ENCODE measurements around the gene GBGT1. TPM values are rescaled to one million over a fixed set of nuclear protein-coding genes. Genes with fewer than 3 reads are reported as not detected.

GBGT1 gene
- total RNA-seq, 4 donors from 2014 or later: 7.0 to 49.5 (median 14.1) TPM

DNA sequence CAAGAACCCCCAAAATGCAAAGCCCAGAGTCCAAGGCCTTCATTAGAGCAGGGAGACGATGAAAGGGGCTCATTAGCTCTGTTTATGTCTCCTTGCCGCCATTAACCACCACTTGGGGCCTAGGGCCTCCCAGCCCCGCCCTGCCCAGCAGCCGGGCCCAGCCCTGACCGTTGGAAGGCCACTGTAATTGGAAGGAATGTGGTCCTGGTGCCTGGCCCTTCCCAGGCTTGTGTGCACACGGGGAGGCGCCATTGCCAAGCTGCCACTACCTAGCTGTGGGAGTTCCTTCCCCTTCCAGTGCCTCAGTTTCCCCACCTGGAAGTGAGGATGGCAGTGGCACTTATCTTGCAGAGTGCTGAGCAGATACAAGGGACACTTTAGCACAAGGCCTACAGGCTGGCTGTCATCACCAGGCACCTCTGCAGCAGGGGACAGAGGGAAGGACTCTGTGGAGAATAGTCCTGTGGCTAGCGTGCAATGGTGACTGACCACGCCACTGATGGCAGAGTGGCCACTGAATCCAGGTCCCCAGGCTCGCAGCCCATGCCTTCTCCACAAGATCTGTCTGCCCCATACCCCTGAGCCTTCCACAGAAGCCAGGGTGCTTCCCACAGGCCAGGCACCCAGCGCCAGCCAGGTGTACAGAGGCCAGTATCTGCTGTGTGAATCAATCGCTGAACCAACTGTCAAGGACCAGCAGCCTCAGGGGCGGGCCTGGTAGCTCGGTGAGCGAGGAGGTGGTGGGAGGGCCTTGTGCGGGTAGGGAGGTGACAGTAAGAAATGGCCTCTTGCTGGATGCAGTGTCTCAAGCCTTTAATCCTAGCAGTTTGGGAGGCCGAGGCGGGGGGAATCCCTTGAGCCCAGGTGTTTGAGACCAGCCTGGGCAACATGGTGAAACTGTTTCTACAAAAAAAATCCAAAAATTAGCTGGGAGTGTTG, 20.8 kb downstream of the GBGT1 start:
- Histone ChIP-seq H3K4me3 (no peak overlapping the region), H3K27me3 (no peaks in the 10 kb centered on the region), H3K4me1 (peaks cover 31 to 92% (median 36%) of the 10 kb centered on the region in 4 donors), H3K27ac (peak overlapping the region; percentile 44 to 98 (median 78)), H3K9me3 (no peaks in the 10 kb centered on the region), H3K36me3 (no peaks in the 10 kb centered on the region)
- peak in 2 of 3 donors; percentile 61 to 70 for DNase-seq
- TF ChIP-seq, protein P1, sequence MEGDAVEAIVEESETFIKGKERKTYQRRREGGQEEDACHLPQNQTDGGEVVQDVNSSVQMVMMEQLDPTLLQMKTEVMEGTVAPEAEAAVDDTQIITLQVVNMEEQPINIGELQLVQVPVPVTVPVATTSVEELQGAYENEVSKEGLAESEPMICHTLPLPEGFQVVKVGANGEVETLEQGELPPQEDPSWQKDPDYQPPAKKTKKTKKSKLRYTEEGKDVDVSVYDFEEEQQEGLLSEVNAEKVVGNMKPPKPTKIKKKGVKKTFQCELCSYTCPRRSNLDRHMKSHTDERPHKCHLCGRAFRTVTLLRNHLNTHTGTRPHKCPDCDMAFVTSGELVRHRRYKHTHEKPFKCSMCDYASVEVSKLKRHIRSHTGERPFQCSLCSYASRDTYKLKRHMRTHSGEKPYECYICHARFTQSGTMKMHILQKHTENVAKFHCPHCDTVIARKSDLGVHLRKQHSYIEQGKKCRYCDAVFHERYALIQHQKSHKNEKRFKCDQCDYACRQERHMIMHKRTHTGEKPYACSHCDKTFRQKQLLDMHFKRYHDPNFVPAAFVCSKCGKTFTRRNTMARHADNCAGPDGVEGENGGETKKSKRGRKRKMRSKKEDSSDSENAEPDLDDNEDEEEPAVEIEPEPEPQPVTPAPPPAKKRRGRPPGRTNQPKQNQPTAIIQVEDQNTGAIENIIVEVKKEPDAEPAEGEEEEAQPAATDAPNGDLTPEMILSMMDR (IDR thresholded peaks at IDR 0.05): peak in 1 of 6 experiments; percentile 2
- no peak for TF ChIP-seq POLR2A (IDR thresholded peaks at IDR 0.05)

DNA sequence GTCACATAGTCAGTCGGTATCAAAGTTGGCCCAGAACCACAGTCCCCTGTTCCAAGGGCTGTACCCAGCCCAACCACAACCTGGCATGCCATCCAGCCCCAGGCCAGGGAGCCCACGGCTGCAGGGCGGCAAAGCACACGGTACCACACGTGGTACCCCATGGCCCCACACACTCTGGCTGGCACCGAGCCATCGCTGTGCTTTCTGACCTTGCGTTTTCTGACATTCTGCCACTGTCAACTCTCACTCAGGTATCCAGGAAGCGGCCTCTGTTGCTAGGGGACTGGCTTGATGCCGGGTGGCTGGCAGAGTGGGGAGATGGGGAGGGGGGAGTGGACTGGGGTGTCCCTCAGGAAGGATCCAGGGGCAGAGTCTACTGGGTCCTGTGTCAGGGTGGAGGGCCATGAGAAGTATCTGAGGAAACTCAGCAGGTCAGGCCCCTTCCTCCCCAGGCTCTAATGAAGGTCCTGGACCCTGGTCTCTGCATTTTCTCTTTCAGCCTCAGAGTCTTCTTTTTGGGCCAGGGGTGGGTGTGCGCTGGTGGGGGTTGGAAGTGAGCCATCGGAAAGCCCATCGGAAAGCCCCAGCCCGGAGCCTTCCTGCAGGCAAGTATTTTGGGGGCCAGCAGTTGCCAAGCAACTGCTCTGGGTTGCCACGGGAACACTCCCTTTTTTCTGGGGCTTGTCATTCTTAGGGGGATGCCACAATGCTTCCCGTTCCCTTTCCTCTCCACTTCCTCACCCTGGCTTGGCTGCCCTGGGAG, 21.7 kb downstream of the GBGT1 start:
- TF ChIP-seq POLR2A (IDR thresholded peaks at IDR 0.05): no peak
- TF ChIP-seq, protein P1 (IDR thresholded peaks at IDR 0.05): no peak
- no peaks in the 10 kb centered on the region for H3K27me3 ChIP-seq
- peak overlapping the region; percentile 44 to 98 (median 78) for H3K27ac ChIP-seq
- H3K4me3 ChIP-seq: no peak overlapping the region
- no peaks in the 10 kb centered on the region for H3K36me3 ChIP-seq
- no peaks in the 10 kb centered on the region for H3K9me3 ChIP-seq
- peaks cover 27 to 92% (median 35%) of the 10 kb centered on the region in 4 donors for H3K4me1 ChIP-seq
- peak; percentile 74 to 86 (median 78) for DNase-seq

DNA sequence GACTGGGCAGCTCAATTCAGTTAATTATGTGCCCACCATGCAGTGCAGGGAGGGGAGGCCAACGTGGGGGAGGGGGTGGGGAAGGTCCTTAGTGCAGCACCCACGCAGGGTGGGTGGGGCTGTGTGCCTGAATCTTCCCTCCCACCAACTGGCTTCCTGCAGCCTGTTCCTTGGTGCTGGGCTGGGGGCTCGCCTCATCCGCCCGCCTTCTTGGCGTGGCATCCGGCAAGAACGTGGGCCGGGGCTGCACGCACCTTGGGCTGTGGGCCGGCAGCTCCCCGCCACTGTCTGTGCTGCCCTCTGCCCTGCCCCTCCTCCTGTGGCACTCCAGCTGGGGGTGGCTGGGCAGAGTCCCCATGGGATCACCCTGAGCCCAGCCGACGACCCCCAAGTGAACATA, 23.1 kb downstream of the GBGT1 start:
- no peaks in the 10 kb centered on the region for H3K36me3 ChIP-seq

DNA sequence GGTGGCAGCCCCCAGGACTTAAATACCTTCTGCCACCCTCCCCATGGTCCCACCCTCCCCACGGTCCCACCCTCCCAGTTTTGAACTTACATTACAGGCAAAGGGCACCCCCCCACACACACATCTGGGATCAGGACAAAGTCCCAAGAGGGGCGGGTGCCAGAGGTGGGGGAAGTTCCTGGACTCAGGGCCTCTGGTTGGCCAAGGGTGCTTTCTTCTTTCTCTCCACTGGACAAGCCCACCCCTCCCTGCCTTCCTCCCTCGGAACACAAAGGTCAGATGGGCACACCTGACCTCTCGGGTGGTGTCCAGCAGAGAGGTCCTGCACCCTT, 23.6 kb downstream of the GBGT1 start:
- peak in 2 of 3 donors; percentile 80 to 87 for DNase-seq
- H3K4me3 ChIP-seq: peak overlapping the region in 2 of 4 donors; percentile 18 to 23
- H3K27ac ChIP-seq: peak overlapping the region in 3 of 4 donors; percentile 62 to 98 (median 94)
- peaks cover 28 to 96% (median 39%) of the 10 kb centered on the region in 4 donors for H3K4me1 ChIP-seq
- TF ChIP-seq, protein P1 (IDR thresholded peaks at IDR 0.05): peak in 1 of 6 experiments; percentile 9
- no peak for TF ChIP-seq POLR2A (IDR thresholded peaks at IDR 0.05)
- H3K27me3 ChIP-seq: no peaks in the 10 kb centered on the region
- no peaks in the 10 kb centered on the region for H3K9me3 ChIP-seq
- no peaks in the 10 kb centered on the region for H3K36me3 ChIP-seq

More for the DNA sequence above, 23.1 kb downstream of the GBGT1 start:
- TF ChIP-seq, protein P1 (IDR thresholded peaks at IDR 0.05): no peak
- peak in 1 of 3 donors; percentile 61 for DNase-seq
- H3K4me1 ChIP-seq: peaks cover 24 to 96% (median 35%) of the 10 kb centered on the region in 4 donors
- H3K4me3 ChIP-seq: peak overlapping the region in 2 of 4 donors; percentile 18 to 23
- no peaks in the 10 kb centered on the region for H3K27me3 ChIP-seq
- H3K9me3 ChIP-seq: no peaks in the 10 kb centered on the region
- peak overlapping the region in 3 of 4 donors; percentile 62 to 98 (median 94) for H3K27ac ChIP-seq

All from Peyer's patch (tissue), 4 donors.